Pons (tissue), 1 donor: ENCODE measurements around the gene TDRD1.

ENCODE experiments used
- DNase-seq: peaks from one replicate; pipeline ENCODE4 v3.0.0-alpha.2; 2016; ENCODE audit warnings: low spot score

The TDRD1 gene

DNA sequence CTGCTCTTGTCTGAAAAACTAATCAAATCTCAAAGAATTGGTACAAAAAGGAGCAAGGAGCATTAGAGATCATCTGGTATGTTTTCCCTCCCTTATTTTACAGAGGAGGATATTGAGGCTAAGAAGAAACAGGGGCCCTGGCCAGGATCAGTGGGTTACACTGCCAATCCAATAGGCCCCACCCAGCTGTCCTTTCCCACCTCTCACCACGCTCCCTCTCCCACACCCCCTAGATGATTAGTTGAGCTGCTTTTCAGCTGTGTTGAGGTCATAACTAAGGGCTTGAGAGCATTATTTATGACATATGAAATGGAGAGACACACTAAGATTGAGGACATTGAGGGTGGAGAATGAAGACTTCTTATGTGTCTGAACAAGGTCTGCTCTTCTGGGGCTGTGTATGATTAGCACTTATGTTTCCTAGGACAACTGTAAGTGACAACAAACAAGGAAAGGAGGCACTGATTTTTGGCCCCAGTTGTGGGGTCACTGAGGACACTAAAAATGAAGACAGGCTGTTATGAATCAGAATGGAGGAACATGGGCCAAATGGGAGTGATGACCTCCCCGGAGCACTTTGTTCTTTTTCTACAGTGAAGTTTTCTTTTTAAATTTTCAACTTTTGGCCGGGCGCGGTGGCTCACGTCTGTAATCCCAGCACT lies 86.4 kb downstream of the TDRD1 start:
- no peak for DNase-seq

- no peak for DNase-seq
Measured at GRCh38 chr10:114266521-114266920, 87.4 kb downstream of the TDRD1 start.

GRCh38 chr10:114271075-114271778 lies 92.1 kb downstream of the TDRD1 start:
- no peak for DNase-seq

DNA sequence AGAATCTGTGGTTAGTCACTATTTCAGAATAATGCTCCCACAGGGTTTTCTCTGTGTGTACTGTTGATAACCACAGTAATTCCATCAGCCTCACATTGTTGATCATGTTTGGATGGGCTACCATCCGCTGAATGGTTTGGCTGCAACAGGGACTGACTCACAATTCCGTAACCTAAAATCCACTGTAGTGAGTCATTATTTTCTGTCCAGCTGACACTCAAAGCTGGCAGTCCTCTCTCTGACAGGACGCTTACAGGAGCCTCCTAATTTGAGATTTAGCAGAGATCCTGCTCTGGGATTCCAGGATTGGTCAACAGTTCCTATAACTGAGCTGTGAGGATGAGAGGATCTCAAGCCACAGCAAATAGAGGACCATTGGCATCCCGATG lies 92.6 kb downstream of the TDRD1 start:
- DNase-seq, result no peak

DNA sequence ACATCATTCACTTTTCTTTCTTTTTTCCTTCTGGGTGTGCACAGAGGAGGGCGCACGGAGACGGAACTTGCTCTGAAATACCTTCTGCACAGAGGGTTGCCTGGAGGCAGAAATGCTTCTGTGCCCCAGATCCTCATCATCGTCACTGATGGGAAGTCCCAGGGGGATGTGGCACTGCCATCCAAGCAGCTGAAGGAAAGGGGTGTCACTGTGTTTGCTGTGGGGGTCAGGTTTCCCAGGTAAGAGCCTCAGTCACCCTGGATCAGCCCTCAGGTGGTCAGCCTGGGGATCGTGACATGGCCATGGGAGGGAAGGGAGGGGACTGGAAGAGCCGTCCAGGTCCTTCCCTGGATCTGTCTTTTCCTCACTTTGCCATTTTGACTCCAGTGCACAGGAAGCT lies 93.5 kb downstream of the TDRD1 start:
- no peak for DNase-seq

GRCh38 chr10:114273910-114274309 lies 94.8 kb downstream of the TDRD1 start:
- no peak for DNase-seq

DNA sequence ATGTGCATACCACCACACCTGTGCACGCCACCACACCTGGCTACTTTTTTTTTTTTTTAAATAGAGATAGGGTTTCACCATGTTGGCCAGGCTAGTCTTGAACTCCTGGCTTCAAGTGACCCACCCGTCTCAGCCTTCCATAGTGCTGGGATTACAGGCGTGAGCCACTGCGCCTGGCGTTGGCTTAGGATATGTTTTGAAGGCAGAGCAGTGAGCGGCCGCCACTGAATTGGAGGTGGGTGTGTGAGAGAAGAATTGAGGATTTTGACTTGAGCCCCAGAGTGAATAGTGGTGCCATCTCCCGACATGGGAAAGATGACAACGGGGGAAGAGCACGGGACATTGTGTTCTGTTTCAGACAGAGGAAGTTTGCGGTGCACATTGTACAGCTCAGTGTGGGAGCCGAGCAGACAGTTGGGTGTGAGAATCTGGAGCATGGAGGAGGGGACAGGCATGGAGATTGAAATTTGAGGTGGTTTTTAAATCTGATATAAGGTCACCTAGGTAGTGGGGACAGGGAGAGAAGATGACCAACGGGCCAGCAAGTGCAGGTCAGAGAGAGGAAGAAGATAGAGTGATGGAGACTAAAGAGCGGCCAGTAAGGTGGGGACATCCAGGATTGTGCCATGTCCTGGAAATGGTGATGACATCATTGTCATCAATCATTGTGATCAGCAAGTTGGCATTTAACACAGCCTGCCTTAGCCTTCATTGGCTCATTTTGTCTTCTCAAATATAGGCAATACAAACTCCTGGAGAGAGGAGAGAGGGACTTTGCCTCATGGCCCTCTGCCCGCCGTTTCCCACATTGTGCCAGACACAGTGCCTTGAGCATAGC lies 95.7 kb downstream of the TDRD1 start:
- no peak for DNase-seq

- DNase-seq, result no peak
Measured at GRCh38 chr10:114276066-114276465, 96.9 kb downstream of the TDRD1 start.

GRCh38 chr10:114276671-114277070 lies 97.5 kb downstream of the TDRD1 start:
- no peak for DNase-seq

- no peak for DNase-seq
Measured at GRCh38 chr10:114278140-114278883, 99.2 kb downstream of the TDRD1 start.

GRCh38 chr10:114278884-114279191 lies 99.7 kb downstream of the TDRD1 start:
- no peak for DNase-seq

DNA sequence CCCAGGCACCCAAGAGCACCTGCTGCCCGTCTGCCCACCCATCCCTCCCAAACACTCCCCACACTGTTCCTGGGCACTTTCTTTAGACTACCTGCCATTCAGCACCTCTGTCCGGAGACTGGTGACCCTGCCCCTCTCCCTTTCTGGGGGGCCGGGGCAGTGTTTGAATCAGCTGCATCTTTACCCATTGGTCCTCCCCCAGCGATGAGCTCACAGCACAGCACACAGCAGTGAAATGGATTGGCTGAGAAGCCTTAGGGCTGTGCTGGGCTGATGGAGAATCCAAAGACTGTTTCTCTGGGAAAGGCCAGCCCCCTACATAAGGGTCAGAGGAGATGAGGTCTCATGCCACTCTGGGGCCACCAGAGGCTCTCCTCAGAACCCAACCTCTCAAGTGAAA lies 100.1 kb downstream of the TDRD1 start:
- no peak for DNase-seq

- DNase-seq, result no peak
Measured at GRCh38 chr10:114279901-114280644, 100.9 kb downstream of the TDRD1 start.

- no peak for DNase-seq
Measured at GRCh38 chr10:114281006-114281405, 101.9 kb downstream of the TDRD1 start.

DNA sequence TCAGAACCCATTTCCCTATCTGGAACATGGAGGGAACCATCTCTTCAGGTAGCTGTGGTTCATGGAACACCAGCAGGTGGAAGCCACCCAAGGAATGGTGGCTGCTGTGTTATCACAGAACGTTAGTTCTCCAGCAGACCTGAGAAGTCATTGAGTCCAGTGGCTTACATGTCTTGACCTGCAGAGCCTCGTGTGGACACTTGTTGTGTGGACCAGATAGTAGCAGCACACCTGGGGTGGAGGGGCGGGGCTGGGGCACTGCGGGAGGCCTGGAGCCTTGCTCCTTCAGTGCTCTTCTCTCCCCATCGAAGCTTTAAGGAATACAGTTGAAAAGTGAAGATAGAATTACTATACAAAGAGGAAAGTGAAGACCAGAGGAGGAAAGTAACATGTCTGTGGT lies 102.3 kb downstream of the TDRD1 start:
- DNase-seq, result no peak
